ENCODE measurements around the gene LACTBL1.
"Not testable (repeated sequence)": the region's sequence is repeated elsewhere in the genome, so short reads cannot be mapped to it uniquely, and the experiment has no call there.

LACTBL1 gene

GRCh38 chr1:23010025-23010424 lies 37.4 kb upstream of the LACTBL1 start:
- 92% methylated on average over 8 of the region's 8 CpGs for WGBS
- not testable (repeated sequence) for H2AFZ ChIP-seq (ENCODE audit: low read depth, low read length); H3K79me1 ChIP-seq (replicated peaks; ENCODE audit: low read length, poor library complexity, severe bottlenecking); H3K14ac ChIP-seq (ENCODE audit: low read length in 2 of 2); H2BK12ac ChIP-seq (ENCODE audit: low read length in 2 of 2); H2BK5ac ChIP-seq (ENCODE audit: low read depth, low read length, poor library complexity, severe bottlenecking); H2AK5ac ChIP-seq (ENCODE audit: low read length, severe bottlenecking); H3K27me3 ChIP-seq (ENCODE audit: control insufficient read depth in 1 of 2, insufficient read depth in 1 of 2, low read length in 2 of 2); H2BK15ac ChIP-seq (ENCODE audit: low read depth, poor library complexity, severe bottlenecking); H3K23ac ChIP-seq (ENCODE audit: low read length in 2 of 2); H3K4ac ChIP-seq (ENCODE audit: low read depth in 1 of 2, low read length in 2 of 2); H3K4me2 ChIP-seq (ENCODE audit: low read length, poor library complexity, severe bottlenecking); H3K4me3 ChIP-seq (ENCODE audit: insufficient read depth in 1 of 2, low read depth in 1 of 2, low read length in 2 of 2); H3K9me3 ChIP-seq (ENCODE audit: control insufficient read depth, low read length); H3K4me1 ChIP-seq (ENCODE audit: control insufficient read depth, insufficient read depth, low read depth, low read length); H3K27ac ChIP-seq (ENCODE audit: low read length, poor library complexity, severe bottlenecking); H4K91ac ChIP-seq (ENCODE audit: low read length); H3K18ac ChIP-seq (ENCODE audit: low read depth in 1 of 2, low read length in 2 of 2); H3K9ac ChIP-seq (ENCODE audit: low read length); H3K36me3 ChIP-seq (ENCODE audit: control insufficient read depth in 1 of 2, insufficient read depth in 2 of 2, low read depth in 1 of 2, low read length in 2 of 2); H4K8ac ChIP-seq (ENCODE audit: low read length); DNase-seq; H2BK120ac ChIP-seq (ENCODE audit: low read depth, low read length)

DNA sequence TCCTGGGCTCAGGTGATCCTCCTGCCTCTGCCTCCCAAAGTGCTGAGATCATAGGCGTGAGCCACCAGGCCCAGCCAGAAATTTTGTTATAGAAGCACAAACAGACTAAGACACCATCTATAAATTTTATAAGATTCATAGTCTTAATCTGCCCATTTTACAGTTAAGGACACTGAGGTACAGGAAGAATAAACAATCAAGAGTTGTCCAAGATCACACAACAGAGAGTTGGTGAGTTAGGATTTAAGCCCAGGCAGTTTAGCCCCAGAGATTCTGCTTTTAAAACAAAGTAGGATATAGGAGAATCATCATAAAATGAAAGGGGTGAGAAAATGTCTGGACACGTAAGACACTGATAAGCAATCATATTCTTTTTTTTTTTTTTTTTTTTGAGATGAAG lies 36.2 kb upstream of the LACTBL1 start:
- H2AK5ac ChIP-seq (ENCODE audit: low read length, severe bottlenecking), result no peak overlapping the region
- 100% methylated on average over 1 of the region's 2 CpGs for WGBS

GRCh38 chr1:23007106-23007505 lies 34.4 kb upstream of the LACTBL1 start:
- Histone ChIP-seq H2AFZ (ENCODE audit: low read depth, low read length) (no peak overlapping the region), H3K14ac (ENCODE audit: low read length in 2 of 2) (no peak overlapping the region), H2BK120ac (ENCODE audit: low read depth, low read length) (no peak overlapping the region), H4K91ac (ENCODE audit: low read length) (no peak overlapping the region), H3K9ac (ENCODE audit: low read length) (no peak overlapping the region), H3K79me1 (replicated peaks; ENCODE audit: low read length, poor library complexity, severe bottlenecking) (no peaks in the 10 kb centered on the region), H3K27ac (ENCODE audit: low read length, poor library complexity, severe bottlenecking) (no peak overlapping the region), H3K27me3 (ENCODE audit: control insufficient read depth in 1 of 2, insufficient read depth in 1 of 2, low read length in 2 of 2) (peaks cover 3 to 5% of the 10 kb centered on the region in 2 experiments), H3K36me3 (ENCODE audit: control insufficient read depth in 1 of 2, insufficient read depth in 2 of 2, low read depth in 1 of 2, low read length in 2 of 2) (no peaks in the 10 kb centered on the region), H3K18ac (ENCODE audit: low read depth in 1 of 2, low read length in 2 of 2) (no peak overlapping the region), H2BK12ac (ENCODE audit: low read length in 2 of 2) (no peak overlapping the region), H2BK5ac (ENCODE audit: low read depth, low read length, poor library complexity, severe bottlenecking) (no peak overlapping the region), H3K4me1 (ENCODE audit: control insufficient read depth, insufficient read depth, low read depth, low read length) (no peaks in the 10 kb centered on the region), H3K9me3 (ENCODE audit: control insufficient read depth, low read length) (no peaks in the 10 kb centered on the region), H2BK15ac (ENCODE audit: low read depth, poor library complexity, severe bottlenecking) (no peak overlapping the region), H3K4ac (ENCODE audit: low read depth in 1 of 2, low read length in 2 of 2) (no peak overlapping the region), H3K4me2 (ENCODE audit: low read length, poor library complexity, severe bottlenecking) (no peak overlapping the region), H3K4me3 (ENCODE audit: insufficient read depth in 1 of 2, low read depth in 1 of 2, low read length in 2 of 2) (no peak overlapping the region), H2AK5ac (ENCODE audit: low read length, severe bottlenecking) (no peak overlapping the region), H4K8ac (ENCODE audit: low read length) (no peak overlapping the region), H3K23ac (ENCODE audit: low read length in 2 of 2) (no peak overlapping the region)
- 94% methylated on average over 4 of the region's 4 CpGs for WGBS
- DNase-seq, result no peak

More for the DNA sequence above, 36.2 kb upstream of the LACTBL1 start:
- H3K4ac ChIP-seq (ENCODE audit: low read depth in 1 of 2, low read length in 2 of 2), result no peak overlapping the region
- no peak overlapping the region for H3K9ac ChIP-seq (ENCODE audit: low read length)
- no peak overlapping the region for H2BK12ac ChIP-seq (ENCODE audit: low read length in 2 of 2)
- H2AFZ ChIP-seq (ENCODE audit: low read depth, low read length), result no peak overlapping the region
- peaks cover 4% of the 10 kb centered on the region for H3K4me1 ChIP-seq (ENCODE audit: control insufficient read depth, insufficient read depth, low read depth, low read length)
- peaks cover 3% of the 10 kb centered on the region in 2 experiments for H3K27me3 ChIP-seq (ENCODE audit: control insufficient read depth in 1 of 2, insufficient read depth in 1 of 2, low read length in 2 of 2)
- H4K91ac ChIP-seq (ENCODE audit: low read length), result no peak overlapping the region
- no peak overlapping the region for H3K23ac ChIP-seq (ENCODE audit: low read length in 2 of 2)
- no peak overlapping the region for H4K8ac ChIP-seq (ENCODE audit: low read length)
- no peaks in the 10 kb centered on the region for H3K36me3 ChIP-seq (ENCODE audit: control insufficient read depth in 1 of 2, insufficient read depth in 2 of 2, low read depth in 1 of 2, low read length in 2 of 2)
- H2BK15ac ChIP-seq (ENCODE audit: low read depth, poor library complexity, severe bottlenecking), result no peak overlapping the region
- no peak overlapping the region for H2BK5ac ChIP-seq (ENCODE audit: low read depth, low read length, poor library complexity, severe bottlenecking)
- H3K27ac ChIP-seq (ENCODE audit: low read length, poor library complexity, severe bottlenecking), result no peak overlapping the region
- no peak overlapping the region for H3K14ac ChIP-seq (ENCODE audit: low read length in 2 of 2)
- no peak overlapping the region for H3K18ac ChIP-seq (ENCODE audit: low read depth in 1 of 2, low read length in 2 of 2)
- DNase-seq, result no peak
- H3K4me3 ChIP-seq (ENCODE audit: insufficient read depth in 1 of 2, low read depth in 1 of 2, low read length in 2 of 2), result no peak overlapping the region
- H2BK120ac ChIP-seq (ENCODE audit: low read depth, low read length), result no peak overlapping the region
- no peaks in the 10 kb centered on the region for H3K9me3 ChIP-seq (ENCODE audit: control insufficient read depth, low read length)
- no peaks in the 10 kb centered on the region for H3K79me1 ChIP-seq (replicated peaks; ENCODE audit: low read length, poor library complexity, severe bottlenecking)
- H3K4me2 ChIP-seq (ENCODE audit: low read length, poor library complexity, severe bottlenecking), result no peak overlapping the region

DNA sequence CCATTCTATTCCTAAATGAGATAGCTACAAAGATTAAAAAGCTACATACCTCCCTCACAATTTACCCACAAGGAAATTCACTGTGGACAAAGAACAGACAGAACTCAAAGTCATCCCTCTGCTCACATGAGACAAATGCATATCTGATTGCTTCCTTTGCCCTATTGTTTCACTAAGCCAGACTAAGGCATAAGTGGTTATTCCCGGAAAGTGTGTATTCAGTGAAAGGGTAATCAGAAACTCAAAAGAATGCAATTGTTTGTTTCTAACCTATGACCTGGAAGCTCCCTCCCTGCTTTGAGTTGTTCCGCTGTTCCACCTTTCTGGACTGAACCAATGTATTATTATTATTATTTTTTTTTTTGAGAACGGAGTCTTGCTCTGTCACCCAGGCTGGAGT lies 32.1 kb upstream of the LACTBL1 start:
- H3K27ac ChIP-seq (ENCODE audit: low read length, poor library complexity, severe bottlenecking); H4K8ac ChIP-seq (ENCODE audit: low read length); H4K91ac ChIP-seq (ENCODE audit: low read length); H3K4me2 ChIP-seq (ENCODE audit: low read length, poor library complexity, severe bottlenecking); H3K4ac ChIP-seq (ENCODE audit: low read depth in 1 of 2, low read length in 2 of 2); H3K18ac ChIP-seq (ENCODE audit: low read depth in 1 of 2, low read length in 2 of 2); H2BK5ac ChIP-seq (ENCODE audit: low read depth, low read length, poor library complexity, severe bottlenecking); H2BK120ac ChIP-seq (ENCODE audit: low read depth, low read length); H2BK12ac ChIP-seq (ENCODE audit: low read length in 2 of 2); H2BK15ac ChIP-seq (ENCODE audit: low read depth, poor library complexity, severe bottlenecking); H3K36me3 ChIP-seq (ENCODE audit: control insufficient read depth in 1 of 2, insufficient read depth in 2 of 2, low read depth in 1 of 2, low read length in 2 of 2); H3K27me3 ChIP-seq (ENCODE audit: control insufficient read depth in 1 of 2, insufficient read depth in 1 of 2, low read length in 2 of 2); H2AK5ac ChIP-seq (ENCODE audit: low read length, severe bottlenecking); H3K4me3 ChIP-seq (ENCODE audit: insufficient read depth in 1 of 2, low read depth in 1 of 2, low read length in 2 of 2); H2AFZ ChIP-seq (ENCODE audit: low read depth, low read length); H3K23ac ChIP-seq (ENCODE audit: low read length in 2 of 2); H3K14ac ChIP-seq (ENCODE audit: low read length in 2 of 2); H3K4me1 ChIP-seq (ENCODE audit: control insufficient read depth, insufficient read depth, low read depth, low read length); H3K79me1 ChIP-seq (replicated peaks; ENCODE audit: low read length, poor library complexity, severe bottlenecking); DNase-seq; H3K9ac ChIP-seq (ENCODE audit: low read length): not testable (repeated sequence)
- WGBS, result 83% methylated on average over 1 of the region's 3 CpGs
- H3K9me3 ChIP-seq (ENCODE audit: control insufficient read depth, low read length), result peaks cover 12% of the 10 kb centered on the region

Measured in mesenchymal stem cell (in vitro differentiated cells and primary cell).